Tibial nerve (tissue), 3 donors: ENCODE measurements around the gene PTGER1.

Experiments used
- CTCF ChIP-seq, 5 experiments: fragments of 200-600 bp in 3 of 5; fragments of 450-650 bp in 2 of 5; sonication (generic) in 3 of 5; IDR thresholded peaks; one replicate each; pipeline ENCODE4 v1.5.1; 2016 to 2019; ENCODE audit warnings: antibody characterized with exemption in 5 of 5, mild to moderate bottlenecking in 3 of 5, moderate library complexity in 2 of 5
- POLR2A ChIP-seq, 2 donors: fragments of 450-650 bp; IDR thresholded peaks; one replicate each; pipeline ENCODE4 v1.6.1; 2017; ENCODE audit warnings: antibody characterized with exemption in 2 of 2, mild to moderate bottlenecking in 2 of 2, moderate library complexity in 2 of 2

- TF ChIP-seq CTCF (IDR thresholded peaks at IDR 0.05) = no peak
- no peak for TF ChIP-seq POLR2A (IDR thresholded peaks at IDR 0.05)
Observed at GRCh38 chr19:14516746-14517438, 41.7 kb upstream of the PTGER1 start.
